ENCODE measurements around the gene GLS.

DNA sequence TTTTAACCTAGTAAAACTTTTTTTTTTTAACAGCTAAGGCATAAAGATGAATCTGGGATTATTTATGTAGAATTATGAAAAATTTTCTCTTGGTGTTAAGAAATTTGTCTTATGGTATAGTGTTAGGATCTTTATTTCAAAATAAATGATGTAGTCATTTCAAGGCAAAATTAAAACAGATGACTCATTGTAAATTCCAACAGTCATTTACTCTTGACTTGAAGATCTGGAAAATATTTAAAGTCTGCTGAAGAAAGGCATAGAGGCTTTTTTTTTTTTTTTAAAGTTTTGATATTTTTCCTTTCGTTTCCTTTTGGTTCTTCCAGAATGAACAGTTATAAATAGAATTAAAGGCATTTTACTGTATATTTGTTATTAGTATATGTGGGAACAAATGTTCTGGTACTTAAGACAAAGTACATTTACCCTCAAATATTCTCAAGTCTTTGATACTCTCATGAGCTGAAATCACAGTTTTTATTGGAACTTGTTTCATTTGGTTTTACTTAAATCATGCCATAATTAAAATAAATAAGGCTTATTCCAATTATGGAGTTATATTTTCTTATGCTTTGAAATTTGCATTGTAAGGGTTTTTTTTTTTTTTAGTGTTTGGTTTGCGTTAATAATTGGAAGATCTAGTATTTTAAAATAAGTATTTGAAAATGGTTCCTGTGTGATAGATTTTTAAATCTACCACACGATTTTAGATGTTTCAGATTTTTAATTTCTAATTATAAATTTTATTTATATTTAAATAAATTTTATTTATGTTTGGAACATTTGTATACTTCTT is 29.9 kb downstream of the GLS start:
- TF ChIP-seq, protein P1, sequence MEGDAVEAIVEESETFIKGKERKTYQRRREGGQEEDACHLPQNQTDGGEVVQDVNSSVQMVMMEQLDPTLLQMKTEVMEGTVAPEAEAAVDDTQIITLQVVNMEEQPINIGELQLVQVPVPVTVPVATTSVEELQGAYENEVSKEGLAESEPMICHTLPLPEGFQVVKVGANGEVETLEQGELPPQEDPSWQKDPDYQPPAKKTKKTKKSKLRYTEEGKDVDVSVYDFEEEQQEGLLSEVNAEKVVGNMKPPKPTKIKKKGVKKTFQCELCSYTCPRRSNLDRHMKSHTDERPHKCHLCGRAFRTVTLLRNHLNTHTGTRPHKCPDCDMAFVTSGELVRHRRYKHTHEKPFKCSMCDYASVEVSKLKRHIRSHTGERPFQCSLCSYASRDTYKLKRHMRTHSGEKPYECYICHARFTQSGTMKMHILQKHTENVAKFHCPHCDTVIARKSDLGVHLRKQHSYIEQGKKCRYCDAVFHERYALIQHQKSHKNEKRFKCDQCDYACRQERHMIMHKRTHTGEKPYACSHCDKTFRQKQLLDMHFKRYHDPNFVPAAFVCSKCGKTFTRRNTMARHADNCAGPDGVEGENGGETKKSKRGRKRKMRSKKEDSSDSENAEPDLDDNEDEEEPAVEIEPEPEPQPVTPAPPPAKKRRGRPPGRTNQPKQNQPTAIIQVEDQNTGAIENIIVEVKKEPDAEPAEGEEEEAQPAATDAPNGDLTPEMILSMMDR (conservative IDR thresholded peaks at IDR 0.05; ENCODE audit: low read length) = no peak
- TF ChIP-seq EZH2phosphoT487 (IDR thresholded peaks at IDR 0.05; ENCODE audit: borderline replicate concordance) = no peak

Data from Loucy (cell line).